ENCODE results near the gene MVB12A.

GRCh38 chr19:17390665-17391370, 29.0 kb upstream of the MVB12A start:
- no peak for TF ChIP-seq TAF1 (IDR thresholded peaks at IDR 0.05; ENCODE audit: borderline replicate concordance, insufficient read depth, low read length)
- no peak; the same call in 1 of the 2 replicates for TF ChIP-seq POLR2AphosphoS5 (IDR thresholded peaks at IDR 0.05; ENCODE audit: low read depth, low read length)

Data from PFSK-1 (cell line).